Measurements from ENCODE around the gene LIMS2.

LIMS2 gene

DNA sequence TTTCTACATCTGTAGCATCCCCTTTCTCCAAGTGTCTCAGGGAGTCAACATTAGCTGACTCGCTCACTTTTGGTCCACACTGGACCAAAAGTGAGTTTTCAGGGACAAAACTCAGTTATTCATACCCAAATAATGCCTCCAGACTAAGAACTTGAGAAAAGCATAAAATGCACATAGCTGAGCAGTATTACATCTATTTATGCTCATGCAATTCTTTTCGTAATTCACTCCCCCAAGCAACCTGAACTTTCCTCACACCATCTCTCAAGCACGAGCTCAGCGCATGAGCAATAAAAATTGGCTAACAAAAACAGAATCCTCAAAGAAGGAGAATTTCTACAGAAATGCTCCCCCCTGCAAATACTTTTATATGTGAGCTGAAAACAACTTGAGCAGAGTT is 42.9 kb upstream of the LIMS2 start:
- Histone ChIP-seq H2BK15ac (replicated peaks; ENCODE audit: low read depth) (no peak overlapping the region), H3K4ac (ENCODE audit: low read depth, low read length) (no peak overlapping the region), H3K56ac (ENCODE audit: low read length) (no peak overlapping the region), H3K36me3 (ENCODE audit: control insufficient read depth, insufficient read depth, low read length) (peaks cover 8% of the 10 kb centered on the region), H3K79me2 (ENCODE audit: control insufficient read depth, insufficient read depth, low read length) (no peaks in the 10 kb centered on the region), H3K27ac (ENCODE audit: low read depth, low read length) (no peak overlapping the region), H3K4me1 (ENCODE audit: control insufficient read depth, low read depth, low read length) (no peaks in the 10 kb centered on the region), H2BK120ac (ENCODE audit: low read depth, low read length) (no peak overlapping the region), H3K4me3 (ENCODE audit: low read length) (no peak overlapping the region), H3K4me2 (ENCODE audit: low read length) (no peak overlapping the region), H3K27me3 (ENCODE audit: insufficient read depth, low read length, poor library complexity) (no peaks in the 10 kb centered on the region), H3K18ac (ENCODE audit: low read length) (no peak overlapping the region), H3K23ac (ENCODE audit: low read length) (no peak overlapping the region), H2BK5ac (ENCODE audit: low read length) (no peak overlapping the region), H3K79me1 (ENCODE audit: low read length) (peaks cover 1% of the 10 kb centered on the region), H3K9ac (ENCODE audit: low read length) (no peak overlapping the region), H4K5ac (ENCODE audit: low read length) (no peak overlapping the region), H2AK5ac (ENCODE audit: low read length) (no peak overlapping the region), H4K8ac (ENCODE audit: low read depth, low read length) (no peak overlapping the region)
- WGBS (ENCODE audit: extremely low coverage, insufficient coverage, low lambda C conversion rate) = no CpG with 5 or more reads among the region's 4 CpGs
- DNase-seq = no peak

GRCh38 chr2:127715778-127716449 is 40.6 kb upstream of the LIMS2 start:
- no peaks in the 10 kb centered on the region for H3K4me1 ChIP-seq (ENCODE audit: control insufficient read depth, low read depth, low read length)
- no peak overlapping the region for H3K4me2 ChIP-seq (ENCODE audit: low read length)
- H3K4me3 ChIP-seq (ENCODE audit: low read length) = no peak overlapping the region
- H2BK120ac ChIP-seq (ENCODE audit: low read depth, low read length) = no peak overlapping the region
- no peak overlapping the region for H3K27ac ChIP-seq (ENCODE audit: low read depth, low read length)
- no peak overlapping the region for H4K5ac ChIP-seq (ENCODE audit: low read length)
- H2AK5ac ChIP-seq (ENCODE audit: low read length) = no peak overlapping the region
- no CpG with 5 or more reads among the region's 14 CpGs for WGBS (ENCODE audit: extremely low coverage, insufficient coverage, low lambda C conversion rate)
- H3K27me3 ChIP-seq (ENCODE audit: insufficient read depth, low read length, poor library complexity) = no peaks in the 10 kb centered on the region
- no peak overlapping the region for H3K23ac ChIP-seq (ENCODE audit: low read length)
- H3K9ac ChIP-seq (ENCODE audit: low read length) = no peak overlapping the region
- H3K36me3 ChIP-seq (ENCODE audit: control insufficient read depth, insufficient read depth, low read length) = peaks cover 8% of the 10 kb centered on the region
- H4K8ac ChIP-seq (ENCODE audit: low read depth, low read length) = no peak overlapping the region
- DNase-seq = no peak
- no peak overlapping the region for H3K18ac ChIP-seq (ENCODE audit: low read length)
- no peak overlapping the region for H2BK5ac ChIP-seq (ENCODE audit: low read length)
- no peak overlapping the region for H3K56ac ChIP-seq (ENCODE audit: low read length)
- H3K79me1 ChIP-seq (ENCODE audit: low read length) = peaks cover 1% of the 10 kb centered on the region
- H3K79me2 ChIP-seq (ENCODE audit: control insufficient read depth, insufficient read depth, low read length) = no peaks in the 10 kb centered on the region
- no peak overlapping the region for H2BK15ac ChIP-seq (replicated peaks; ENCODE audit: low read depth)
- H3K4ac ChIP-seq (ENCODE audit: low read depth, low read length) = no peak overlapping the region

DNA sequence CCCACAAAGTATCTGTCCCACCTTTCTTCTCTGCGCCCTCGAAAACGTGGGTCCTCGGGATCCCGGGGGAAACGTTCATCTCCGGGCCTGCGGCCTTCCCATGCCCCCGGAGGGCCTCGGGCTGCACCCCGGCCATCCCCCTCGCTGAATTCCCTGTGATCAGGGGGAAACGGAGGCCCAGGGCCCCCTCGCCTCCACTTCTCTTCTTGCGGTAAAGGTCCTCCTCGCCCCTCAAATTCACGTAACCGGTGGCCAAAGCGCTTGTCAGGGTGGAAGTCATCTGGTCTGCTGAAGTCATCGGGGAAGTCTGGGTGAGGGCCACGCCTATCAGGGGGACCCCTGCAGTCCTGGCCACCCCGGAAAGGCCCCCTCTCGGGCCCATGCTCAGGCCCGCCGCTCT is 38.2 kb upstream of the LIMS2 start:
- WGBS (ENCODE audit: extremely low coverage, insufficient coverage, low lambda C conversion rate) = no CpG with 5 or more reads among the region's 25 CpGs
- H3K4me2 ChIP-seq (ENCODE audit: low read length) = no peak overlapping the region

DNA sequence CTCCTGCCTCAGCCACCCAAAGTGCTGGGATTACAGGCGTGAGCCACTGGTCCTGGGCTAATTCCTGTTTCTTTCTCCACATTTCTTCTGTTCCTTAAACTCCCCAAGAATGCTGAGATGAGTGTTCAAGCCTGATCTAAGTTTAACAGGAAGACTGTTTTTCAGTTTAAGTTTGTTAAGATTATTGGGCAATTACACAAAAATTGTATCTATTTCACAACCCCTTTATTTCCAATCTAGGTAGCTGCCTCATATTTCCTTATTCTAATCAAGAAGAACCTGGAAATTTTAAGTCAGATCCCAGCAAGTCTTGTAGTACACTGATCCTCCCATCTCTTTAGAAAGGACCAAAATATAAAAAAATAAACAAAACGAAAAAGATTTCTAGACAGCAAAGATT is 37.7 kb upstream of the LIMS2 start:
- H3K79me2 ChIP-seq (ENCODE audit: control insufficient read depth, insufficient read depth, low read length) = no peaks in the 10 kb centered on the region
- no peak overlapping the region for H2BK15ac ChIP-seq (replicated peaks; ENCODE audit: low read depth)
- no peak overlapping the region for H3K27ac ChIP-seq (ENCODE audit: low read depth, low read length)
- no peak overlapping the region for H3K56ac ChIP-seq (ENCODE audit: low read length)
- no peak overlapping the region for H2BK5ac ChIP-seq (ENCODE audit: low read length)
- peaks cover 19% of the 10 kb centered on the region for H3K36me3 ChIP-seq (ENCODE audit: control insufficient read depth, insufficient read depth, low read length)
- DNase-seq = no peak
- H3K9ac ChIP-seq (ENCODE audit: low read length) = no peak overlapping the region
- H3K79me1 ChIP-seq (ENCODE audit: low read length) = peaks cover 1% of the 10 kb centered on the region
- no peaks in the 10 kb centered on the region for H3K27me3 ChIP-seq (ENCODE audit: insufficient read depth, low read length, poor library complexity)
- H2BK120ac ChIP-seq (ENCODE audit: low read depth, low read length) = no peak overlapping the region
- H3K4me1 ChIP-seq (ENCODE audit: control insufficient read depth, low read depth, low read length) = no peaks in the 10 kb centered on the region
- no peak overlapping the region for H3K4ac ChIP-seq (ENCODE audit: low read depth, low read length)
- H4K5ac ChIP-seq (ENCODE audit: low read length) = no peak overlapping the region
- H3K23ac ChIP-seq (ENCODE audit: low read length) = no peak overlapping the region
- no CpG with 5 or more reads among the region's 2 CpGs for WGBS (ENCODE audit: extremely low coverage, insufficient coverage, low lambda C conversion rate)
- H4K8ac ChIP-seq (ENCODE audit: low read depth, low read length) = no peak overlapping the region
- no peak overlapping the region for H2AK5ac ChIP-seq (ENCODE audit: low read length)
- no peak overlapping the region for H3K4me3 ChIP-seq (ENCODE audit: low read length)
- no peak overlapping the region for H3K18ac ChIP-seq (ENCODE audit: low read length)
- H3K4me2 ChIP-seq (ENCODE audit: low read length) = no peak overlapping the region

More for the DNA sequence above, 38.2 kb upstream of the LIMS2 start:
- no peak overlapping the region for H3K18ac ChIP-seq (ENCODE audit: low read length)
- H3K56ac ChIP-seq (ENCODE audit: low read length) = no peak overlapping the region
- no peak overlapping the region for H3K27ac ChIP-seq (ENCODE audit: low read depth, low read length)
- no peaks in the 10 kb centered on the region for H3K27me3 ChIP-seq (ENCODE audit: insufficient read depth, low read length, poor library complexity)
- no peak overlapping the region for H3K9ac ChIP-seq (ENCODE audit: low read length)
- no peak overlapping the region for H4K5ac ChIP-seq (ENCODE audit: low read length)
- peaks cover 1% of the 10 kb centered on the region for H3K79me1 ChIP-seq (ENCODE audit: low read length)
- H2BK5ac ChIP-seq (ENCODE audit: low read length) = no peak overlapping the region
- H3K36me3 ChIP-seq (ENCODE audit: control insufficient read depth, insufficient read depth, low read length) = peaks cover 14% of the 10 kb centered on the region
- H2BK120ac ChIP-seq (ENCODE audit: low read depth, low read length) = no peak overlapping the region
- no peak overlapping the region for H4K8ac ChIP-seq (ENCODE audit: low read depth, low read length)
- no peak overlapping the region for H2AK5ac ChIP-seq (ENCODE audit: low read length)
- H3K4me3 ChIP-seq (ENCODE audit: low read length) = no peak overlapping the region
- no peaks in the 10 kb centered on the region for H3K79me2 ChIP-seq (ENCODE audit: control insufficient read depth, insufficient read depth, low read length)
- no peak overlapping the region for H3K4ac ChIP-seq (ENCODE audit: low read depth, low read length)
- H3K4me1 ChIP-seq (ENCODE audit: control insufficient read depth, low read depth, low read length) = no peaks in the 10 kb centered on the region
- H3K23ac ChIP-seq (ENCODE audit: low read length) = no peak overlapping the region
- no peak overlapping the region for H2BK15ac ChIP-seq (replicated peaks; ENCODE audit: low read depth)
- no peak for DNase-seq

GRCh38 chr2:127709336-127709735 is 34.0 kb upstream of the LIMS2 start:
- Histone ChIP-seq H3K4me2 (ENCODE audit: low read length) (no peak overlapping the region), H3K79me1 (ENCODE audit: low read length) (peaks cover 4% of the 10 kb centered on the region), H3K79me2 (ENCODE audit: control insufficient read depth, insufficient read depth, low read length) (no peaks in the 10 kb centered on the region), H3K36me3 (ENCODE audit: control insufficient read depth, insufficient read depth, low read length) (peaks cover 15% of the 10 kb centered on the region), H3K18ac (ENCODE audit: low read length) (no peak overlapping the region), H3K27me3 (ENCODE audit: insufficient read depth, low read length, poor library complexity) (no peaks in the 10 kb centered on the region), H4K8ac (ENCODE audit: low read depth, low read length) (no peak overlapping the region), H2BK15ac (replicated peaks; ENCODE audit: low read depth) (no peak overlapping the region), H2AK5ac (ENCODE audit: low read length) (no peak overlapping the region), H3K27ac (ENCODE audit: low read depth, low read length) (no peak overlapping the region), H3K4me1 (ENCODE audit: control insufficient read depth, low read depth, low read length) (no peaks in the 10 kb centered on the region), H4K5ac (ENCODE audit: low read length) (no peak overlapping the region), H3K4me3 (ENCODE audit: low read length) (no peak overlapping the region), H2BK5ac (ENCODE audit: low read length) (no peak overlapping the region), H3K56ac (ENCODE audit: low read length) (no peak overlapping the region), H3K23ac (ENCODE audit: low read length) (no peak overlapping the region), H2BK120ac (ENCODE audit: low read depth, low read length) (no peak overlapping the region), H3K9ac (ENCODE audit: low read length) (no peak overlapping the region), H3K4ac (ENCODE audit: low read depth, low read length) (no peak overlapping the region)
- no peak for DNase-seq
- no CpG with 5 or more reads among the region's 13 CpGs for WGBS (ENCODE audit: extremely low coverage, insufficient coverage, low lambda C conversion rate)
